MM.1S (cell line): ENCODE results near the gene MTHFD1.

Experiments
- EZH2 ChIP-seq: fragments of 300-600 bp; sonication (generic); optimal IDR thresholded peaks from 2 replicates; pipeline ENCODE3; 2017; ENCODE audit warnings: low read depth, mild to moderate bottlenecking, antibody characterized with exemption, low read length, mixed read lengths
- EZH2phosphoT487 ChIP-seq: fragments of 300-600 bp; sonication (generic); IDR thresholded peaks from 2 replicates; pipeline ENCODE4 v1.6.1; 2018; ENCODE audit warnings: antibody characterized with exemption, low read length
- TF ChIP-seq, protein P1 (sequence below): fragments of 300-600 bp; sonication (generic); IDR thresholded peaks from 2 replicates; pipeline ENCODE4 v1.5.1; 2016; ENCODE audit warnings: antibody characterized with exemption, low read length, mixed read lengths

DNA sequence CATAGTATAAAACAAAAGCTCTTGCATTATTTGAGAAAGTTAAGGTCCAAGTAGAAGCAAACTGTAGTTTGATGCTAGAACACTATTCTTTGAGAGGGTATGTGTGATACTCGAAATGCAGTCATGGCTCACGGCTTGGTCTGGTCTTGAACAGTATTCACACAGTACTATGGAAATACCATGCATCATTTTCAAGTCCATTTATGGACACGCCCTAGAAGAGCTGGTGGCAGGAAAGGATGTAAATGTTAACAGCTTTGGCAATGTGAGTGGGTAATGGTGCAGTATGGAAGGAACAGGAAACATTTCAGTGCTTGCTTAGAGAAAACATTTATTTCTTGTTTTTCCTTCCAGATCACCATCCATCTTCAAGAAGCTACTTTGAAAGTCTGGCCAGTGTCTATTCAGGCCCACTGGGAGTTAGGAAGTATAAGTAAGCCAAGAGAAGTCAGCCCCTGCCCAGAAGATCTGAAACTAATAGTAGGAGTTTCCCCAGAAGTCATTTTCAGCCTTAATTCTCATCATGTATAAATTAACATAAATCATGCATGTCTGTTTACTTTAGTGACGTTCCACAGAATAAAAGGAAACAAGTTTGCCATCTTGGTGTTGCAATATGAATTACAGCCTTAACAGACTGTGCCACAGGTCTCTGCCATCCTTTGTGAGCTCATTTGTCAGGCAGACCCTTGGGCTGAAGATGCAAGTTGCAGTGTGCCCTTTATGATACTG lies 71.4 kb downstream of the MTHFD1 start:
- TF ChIP-seq EZH2 (no peak), EZH2phosphoT487 (no peak)
- TF ChIP-seq, protein P1, sequence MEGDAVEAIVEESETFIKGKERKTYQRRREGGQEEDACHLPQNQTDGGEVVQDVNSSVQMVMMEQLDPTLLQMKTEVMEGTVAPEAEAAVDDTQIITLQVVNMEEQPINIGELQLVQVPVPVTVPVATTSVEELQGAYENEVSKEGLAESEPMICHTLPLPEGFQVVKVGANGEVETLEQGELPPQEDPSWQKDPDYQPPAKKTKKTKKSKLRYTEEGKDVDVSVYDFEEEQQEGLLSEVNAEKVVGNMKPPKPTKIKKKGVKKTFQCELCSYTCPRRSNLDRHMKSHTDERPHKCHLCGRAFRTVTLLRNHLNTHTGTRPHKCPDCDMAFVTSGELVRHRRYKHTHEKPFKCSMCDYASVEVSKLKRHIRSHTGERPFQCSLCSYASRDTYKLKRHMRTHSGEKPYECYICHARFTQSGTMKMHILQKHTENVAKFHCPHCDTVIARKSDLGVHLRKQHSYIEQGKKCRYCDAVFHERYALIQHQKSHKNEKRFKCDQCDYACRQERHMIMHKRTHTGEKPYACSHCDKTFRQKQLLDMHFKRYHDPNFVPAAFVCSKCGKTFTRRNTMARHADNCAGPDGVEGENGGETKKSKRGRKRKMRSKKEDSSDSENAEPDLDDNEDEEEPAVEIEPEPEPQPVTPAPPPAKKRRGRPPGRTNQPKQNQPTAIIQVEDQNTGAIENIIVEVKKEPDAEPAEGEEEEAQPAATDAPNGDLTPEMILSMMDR = no peak
